NCI-H69 (cell line): Measurements from ENCODE around the gene ALG12.

ENCODE experiments used
- DNase-seq: peaks from one replicate; lab custom pipeline; 2025; lab: John Stamatoyannopoulos, UW

ALG12 gene

GRCh38 chr22:49929994-49930575 is 11.8 kb upstream of the ALG12 start:
- DNase-seq: peak; percentile 35

GRCh38 chr22:49929211-49929979 is 11.2 kb upstream of the ALG12 start:
- peak; percentile 72 for DNase-seq

- DNase-seq: no peak
Measured at GRCh38 chr22:49928555-49929210, 10.4 kb upstream of the ALG12 start.

GRCh38 chr22:49928185-49928495 is 9.9 kb upstream of the ALG12 start:
- DNase-seq: no peak

GRCh38 chr22:49927483-49928184 is 9.4 kb upstream of the ALG12 start:
- no peak for DNase-seq

GRCh38 chr22:49926916-49927315 is 8.7 kb upstream of the ALG12 start:
- DNase-seq: no peak

- no peak for DNase-seq
Measured at GRCh38 chr22:49925525-49926128, 7.4 kb upstream of the ALG12 start.

GRCh38 chr22:49924113-49924833 is 6.0 kb upstream of the ALG12 start:
- no peak for DNase-seq

GRCh38 chr22:49923445-49923844 is 5.2 kb upstream of the ALG12 start:
- DNase-seq: no peak

- DNase-seq: no peak
Measured at GRCh38 chr22:49922926-49923325, 4.7 kb upstream of the ALG12 start.

- DNase-seq: no peak
Measured at GRCh38 chr22:49922484-49922883, 4.2 kb upstream of the ALG12 start.

GRCh38 chr22:49921508-49922278 is 3.5 kb upstream of the ALG12 start:
- no peak for DNase-seq

GRCh38 chr22:49920859-49921258 is 2.6 kb upstream of the ALG12 start:
- no peak for DNase-seq

GRCh38 chr22:49918911-49919881 is 958 bp upstream of the ALG12 start:
- no peak for DNase-seq

- no peak for DNase-seq
Measured at GRCh38 chr22:49916831-49917230, 1.4 kb downstream of the ALG12 start.

GRCh38 chr22:49915610-49916009 is 2.6 kb downstream of the ALG12 start:
- DNase-seq: no peak

GRCh38 chr22:49914256-49914655 is 4.0 kb downstream of the ALG12 start:
- no peak for DNase-seq

GRCh38 chr22:49913446-49913845 is 4.8 kb downstream of the ALG12 start:
- no peak for DNase-seq

- no peak for DNase-seq
Measured at GRCh38 chr22:49913026-49913425, 5.2 kb downstream of the ALG12 start.
